ENCODE results near the gene GFOD1.

Gene GFOD1

GRCh38 chr6:13487122-13488014 is at the start of gene GFOD1:
TSS of gene GFOD1 (minus strand) at chr6:13487600. CDS start at chr6:13486890, 710 bp downstream.
- peak within 1 kb of the TSS; percentile 67 for H3K4me3 ChIP-seq (ENCODE audit: low read depth, low read length)

GRCh38 chr6:13536796-13537526 is 49.6 kb upstream of the GFOD1 start:
- H3K4me3 ChIP-seq (ENCODE audit: low read depth, low read length): no peak overlapping the region

- H3K4me3 ChIP-seq (ENCODE audit: low read depth, low read length): no peak overlapping the region
Observed at GRCh38 chr6:13535306-13535705, 47.9 kb upstream of the GFOD1 start.

GRCh38 chr6:13534536-13534935 is 47.1 kb upstream of the GFOD1 start:
- no peak overlapping the region for H3K4me3 ChIP-seq (ENCODE audit: low read depth, low read length)

GRCh38 chr6:13531956-13532355 is 44.6 kb upstream of the GFOD1 start:
- no peak overlapping the region for H3K4me3 ChIP-seq (ENCODE audit: low read depth, low read length)

- no peak overlapping the region for H3K4me3 ChIP-seq (ENCODE audit: low read depth, low read length)
Observed at GRCh38 chr6:13528777-13529343, 41.5 kb upstream of the GFOD1 start.

- H3K4me3 ChIP-seq (ENCODE audit: low read depth, low read length): no peak overlapping the region
Observed at GRCh38 chr6:13528232-13528631, 40.8 kb upstream of the GFOD1 start.

- no peak overlapping the region for H3K4me3 ChIP-seq (ENCODE audit: low read depth, low read length)
Observed at GRCh38 chr6:13527671-13528056, 40.3 kb upstream of the GFOD1 start.

- H3K4me3 ChIP-seq (ENCODE audit: low read depth, low read length): no peak overlapping the region
Observed at GRCh38 chr6:13526727-13527670, 39.6 kb upstream of the GFOD1 start.

- no peak overlapping the region for H3K4me3 ChIP-seq (ENCODE audit: low read depth, low read length)
Observed at GRCh38 chr6:13526357-13526726, 38.9 kb upstream of the GFOD1 start.

- H3K4me3 ChIP-seq (ENCODE audit: low read depth, low read length): no peak overlapping the region
Observed at GRCh38 chr6:13524801-13525508, 37.6 kb upstream of the GFOD1 start.

- H3K4me3 ChIP-seq (ENCODE audit: low read depth, low read length): no peak overlapping the region
Observed at GRCh38 chr6:13523826-13524622, 36.6 kb upstream of the GFOD1 start.

GRCh38 chr6:13522656-13523055 is 35.3 kb upstream of the GFOD1 start:
- no peak overlapping the region for H3K4me3 ChIP-seq (ENCODE audit: low read depth, low read length)

- no peak overlapping the region for H3K4me3 ChIP-seq (ENCODE audit: low read depth, low read length)
Observed at GRCh38 chr6:13519839-13520238, 32.4 kb upstream of the GFOD1 start.

- H3K4me3 ChIP-seq (ENCODE audit: low read depth, low read length): no peak overlapping the region
Observed at GRCh38 chr6:13517116-13517515, 29.7 kb upstream of the GFOD1 start.

GRCh38 chr6:13515912-13516311 is 28.5 kb upstream of the GFOD1 start:
- no peak overlapping the region for H3K4me3 ChIP-seq (ENCODE audit: low read depth, low read length)

- H3K4me3 ChIP-seq (ENCODE audit: low read depth, low read length): no peak overlapping the region
Observed at GRCh38 chr6:13513626-13514502, 26.5 kb upstream of the GFOD1 start.

GRCh38 chr6:13512900-13513299 is 25.5 kb upstream of the GFOD1 start:
- no peak overlapping the region for H3K4me3 ChIP-seq (ENCODE audit: low read depth, low read length)
